Muscle of leg (tissue), 11 donors: ENCODE measurements around the gene INPP5A. TPM values are rescaled to one million over a fixed set of nuclear protein-coding genes. Genes with fewer than 3 reads are reported as not detected.

Source experiments
- DNase-seq: peaks from one replicate; pipeline ENCODE4 v3.0.0; 2013
- H3K27ac ChIP-seq: one replicate; pipeline ENCODE4 v1.5.1; 2013; ENCODE audit warnings: mild to moderate bottlenecking, low read length, control low read depth
- H3K27me3 ChIP-seq: one replicate; pipeline ENCODE4 v1.6.1; 2013; ENCODE audit warnings: low read length; ENCODE audit not compliant: control insufficient read depth, insufficient read depth
- H3K36me3 ChIP-seq: one replicate; pipeline ENCODE4 v1.6.1; 2013; ENCODE audit warnings: low read length; ENCODE audit not compliant: control insufficient read depth, insufficient read depth
- H3K4me1 ChIP-seq: one replicate; pipeline ENCODE4 v1.6.1; 2013; ENCODE audit warnings: low read length; ENCODE audit not compliant: control insufficient read depth, insufficient read depth
- H3K4me3 ChIP-seq: one replicate; pipeline ENCODE4 v1.5.1; 2013; ENCODE audit warnings: low read length, control low read depth
- H3K9me3 ChIP-seq: replicated peaks from 2 replicates; pipeline ENCODE4 v1.6.1; 2013; ENCODE audit warnings: low read depth, low read length; ENCODE audit not compliant: control insufficient read depth
- WGBS: methylation state at CpG from one replicate; pipeline ENCODE4 v1.1.5; 2013; ENCODE audit warnings: missing lambda C conversion rate; ENCODE audit not compliant: insufficient coverage; 5-methylcytosine and 5-hydroxymethylcytosine counted together
- polyA plus RNA-seq, 8 donors: library from polyadenylated mRNA; unstranded; fragments of 120-200 nt; gene quantifications; one replicate each; pipeline versions ENCODE4 v1.2.1 to v1.2.3, GENCODE V29; 2013; ENCODE audit warnings: inconsistent platforms in 1 of 8, low replicate concordance in 1 of 8; ENCODE audit not compliant: insufficient read length in 8 of 8, insufficient read depth in 1 of 8
- total RNA-seq: library from RNA; stranded (reverse); fragments of 120-200 nt; gene quantifications from one replicate; pipeline ENCODE4 v1.2.4, GENCODE V29; 2013

INPP5A gene
- total and polyA plus RNA-seq, 9 donors: 34.1 to 56.2 (median 44.7) TPM

- no peak for DNase-seq
- no peaks in the 10 kb centered on the region for H3K27me3 ChIP-seq
- H3K9me3 ChIP-seq: no peaks in the 10 kb centered on the region
- WGBS: 85% methylated on average over 1 of the region's 3 CpGs
- H3K4me1 ChIP-seq: peaks cover 45% of the 10 kb centered on the region
- H3K36me3 ChIP-seq: peaks cover 9% of the 10 kb centered on the region
- H3K4me3 ChIP-seq: no peak overlapping the region
- H3K27ac ChIP-seq: no peak overlapping the region
Measured at GRCh38 chr10:132542819-132543218, 5.2 kb downstream of the INPP5A start.

GRCh38 chr10:132543916-132544743 lies 6.5 kb downstream of the INPP5A start:
- H3K27me3 ChIP-seq: no peaks in the 10 kb centered on the region
- no peak for DNase-seq
- H3K4me3 ChIP-seq: no peak overlapping the region
- peaks cover 9% of the 10 kb centered on the region for H3K36me3 ChIP-seq
- peaks cover 34% of the 10 kb centered on the region for H3K4me1 ChIP-seq
- WGBS: 81% methylated on average over 22 of the region's 28 CpGs
- H3K27ac ChIP-seq: no peak overlapping the region
- no peaks in the 10 kb centered on the region for H3K9me3 ChIP-seq

GRCh38 chr10:132544744-132545658 lies 7.4 kb downstream of the INPP5A start:
- Histone ChIP-seq H3K36me3 (peaks cover 9% of the 10 kb centered on the region), H3K4me3 (no peak overlapping the region), H3K27ac (no peak overlapping the region), H3K9me3 (no peaks in the 10 kb centered on the region), H3K27me3 (no peaks in the 10 kb centered on the region), H3K4me1 (peaks cover 29% of the 10 kb centered on the region)
- DNase-seq: no peak
- 83% methylated on average over 27 of the region's 35 CpGs for WGBS

GRCh38 chr10:132545659-132546367 lies 8.2 kb downstream of the INPP5A start:
- no peak for DNase-seq
- no peaks in the 10 kb centered on the region for H3K9me3 ChIP-seq
- H3K36me3 ChIP-seq: peaks cover 9% of the 10 kb centered on the region
- H3K4me1 ChIP-seq: peaks cover 27% of the 10 kb centered on the region
- no peak overlapping the region for H3K4me3 ChIP-seq
- WGBS: 92% methylated on average over 33 of the region's 34 CpGs
- no peaks in the 10 kb centered on the region for H3K27me3 ChIP-seq
- H3K27ac ChIP-seq: no peak overlapping the region

- no peak for DNase-seq
- H3K36me3 ChIP-seq: peaks cover 9% of the 10 kb centered on the region
- no peaks in the 10 kb centered on the region for H3K9me3 ChIP-seq
- no peak overlapping the region for H3K27ac ChIP-seq
- peaks cover 21% of the 10 kb centered on the region for H3K4me1 ChIP-seq
- 73% methylated on average over 21 of the region's 26 CpGs for WGBS
- H3K27me3 ChIP-seq: no peaks in the 10 kb centered on the region
- no peak overlapping the region for H3K4me3 ChIP-seq
Measured at GRCh38 chr10:132546567-132547420, 9.2 kb downstream of the INPP5A start.

GRCh38 chr10:132547421-132547861 lies 9.9 kb downstream of the INPP5A start:
- H3K27me3 ChIP-seq: no peaks in the 10 kb centered on the region
- H3K4me3 ChIP-seq: no peak overlapping the region
- H3K9me3 ChIP-seq: no peaks in the 10 kb centered on the region
- 89% methylated on average over 21 of the region's 22 CpGs for WGBS
- peaks cover 17% of the 10 kb centered on the region for H3K4me1 ChIP-seq
- peaks cover 9% of the 10 kb centered on the region for H3K36me3 ChIP-seq
- no peak for DNase-seq
- H3K27ac ChIP-seq: no peak overlapping the region

- peaks cover 17% of the 10 kb centered on the region for H3K4me1 ChIP-seq
- H3K27ac ChIP-seq: no peak overlapping the region
- H3K4me3 ChIP-seq: no peak overlapping the region
- no peaks in the 10 kb centered on the region for H3K9me3 ChIP-seq
- H3K36me3 ChIP-seq: peaks cover 7% of the 10 kb centered on the region
- 89% methylated on average over 21 of the region's 28 CpGs for WGBS
- no peak for DNase-seq
- no peaks in the 10 kb centered on the region for H3K27me3 ChIP-seq
Measured at GRCh38 chr10:132548106-132548823, 10.7 kb downstream of the INPP5A start.

GRCh38 chr10:132548869-132549268 lies 11.3 kb downstream of the INPP5A start:
- no peaks in the 10 kb centered on the region for H3K9me3 ChIP-seq
- DNase-seq: no peak
- no peak overlapping the region for H3K27ac ChIP-seq
- peaks cover 17% of the 10 kb centered on the region for H3K4me1 ChIP-seq
- H3K4me3 ChIP-seq: no peak overlapping the region
- no peaks in the 10 kb centered on the region for H3K27me3 ChIP-seq
- H3K36me3 ChIP-seq: peaks cover 1% of the 10 kb centered on the region
- WGBS: 85% methylated on average over 11 of the region's 14 CpGs

- 59% methylated on average over 3 of the region's 12 CpGs for WGBS
- H3K4me3 ChIP-seq: no peak overlapping the region
- H3K27ac ChIP-seq: no peak overlapping the region
- DNase-seq: no peak
- H3K4me1 ChIP-seq: peaks cover 17% of the 10 kb centered on the region
- no peaks in the 10 kb centered on the region for H3K36me3 ChIP-seq
- no peaks in the 10 kb centered on the region for H3K9me3 ChIP-seq
- H3K27me3 ChIP-seq: no peaks in the 10 kb centered on the region
Measured at GRCh38 chr10:132549371-132549770, 11.8 kb downstream of the INPP5A start.
